ENCODE results near the gene ASB2.

The ASB2 gene

DNA sequence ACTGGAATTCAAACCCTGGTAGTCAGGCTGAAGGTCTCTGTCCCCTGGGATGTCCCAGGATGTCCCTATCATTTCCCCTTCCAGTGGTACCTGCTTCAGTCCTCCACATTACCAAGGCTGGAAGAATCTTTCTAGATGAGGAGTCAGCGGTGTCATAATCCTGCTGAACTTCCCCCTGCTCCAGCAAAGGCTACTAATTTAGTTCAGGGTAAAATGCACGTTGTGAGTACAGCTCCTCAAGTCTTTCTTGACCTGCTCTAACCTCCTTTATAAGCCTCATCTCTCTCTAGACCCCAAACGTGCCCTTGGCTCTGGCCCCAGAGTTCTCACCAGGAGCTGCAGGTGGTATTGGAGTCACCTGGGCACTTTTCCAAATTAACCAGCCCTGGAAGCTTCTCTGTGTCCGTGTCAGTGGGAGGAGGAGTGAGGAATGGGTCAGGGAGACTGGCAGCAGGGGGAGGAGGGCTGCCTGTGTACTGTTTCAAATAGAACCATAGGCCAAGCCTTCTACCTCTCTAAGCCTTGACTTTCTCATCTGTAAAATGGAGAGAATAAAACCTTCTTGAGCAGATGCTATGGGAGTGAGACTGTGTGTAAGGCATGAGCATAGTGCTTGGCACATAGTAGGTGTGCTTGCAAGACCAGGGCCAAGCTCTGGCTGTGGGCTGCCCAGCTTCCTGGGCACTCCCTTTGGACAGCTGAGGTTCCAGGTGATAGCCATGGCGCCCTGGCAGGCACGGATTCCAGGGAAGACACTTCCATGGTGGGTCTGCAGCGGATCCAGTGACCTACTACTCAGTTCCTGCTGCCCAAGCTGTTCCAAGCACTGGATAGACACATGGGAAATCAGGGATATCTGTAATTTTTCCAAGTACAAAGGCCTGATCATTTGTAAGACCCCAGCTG lies 24.5 kb downstream of the ASB2 start:
- DNase-seq (ENCODE audit: low read depth), result no peak
- TF ChIP-seq, protein P1, sequence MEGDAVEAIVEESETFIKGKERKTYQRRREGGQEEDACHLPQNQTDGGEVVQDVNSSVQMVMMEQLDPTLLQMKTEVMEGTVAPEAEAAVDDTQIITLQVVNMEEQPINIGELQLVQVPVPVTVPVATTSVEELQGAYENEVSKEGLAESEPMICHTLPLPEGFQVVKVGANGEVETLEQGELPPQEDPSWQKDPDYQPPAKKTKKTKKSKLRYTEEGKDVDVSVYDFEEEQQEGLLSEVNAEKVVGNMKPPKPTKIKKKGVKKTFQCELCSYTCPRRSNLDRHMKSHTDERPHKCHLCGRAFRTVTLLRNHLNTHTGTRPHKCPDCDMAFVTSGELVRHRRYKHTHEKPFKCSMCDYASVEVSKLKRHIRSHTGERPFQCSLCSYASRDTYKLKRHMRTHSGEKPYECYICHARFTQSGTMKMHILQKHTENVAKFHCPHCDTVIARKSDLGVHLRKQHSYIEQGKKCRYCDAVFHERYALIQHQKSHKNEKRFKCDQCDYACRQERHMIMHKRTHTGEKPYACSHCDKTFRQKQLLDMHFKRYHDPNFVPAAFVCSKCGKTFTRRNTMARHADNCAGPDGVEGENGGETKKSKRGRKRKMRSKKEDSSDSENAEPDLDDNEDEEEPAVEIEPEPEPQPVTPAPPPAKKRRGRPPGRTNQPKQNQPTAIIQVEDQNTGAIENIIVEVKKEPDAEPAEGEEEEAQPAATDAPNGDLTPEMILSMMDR (conservative IDR thresholded peaks at IDR 0.05; ENCODE audit: low read depth, low read length), result no peak
- no peak overlapping the region for H3K4me3 ChIP-seq (ENCODE audit: low read depth, low read length)

DNA sequence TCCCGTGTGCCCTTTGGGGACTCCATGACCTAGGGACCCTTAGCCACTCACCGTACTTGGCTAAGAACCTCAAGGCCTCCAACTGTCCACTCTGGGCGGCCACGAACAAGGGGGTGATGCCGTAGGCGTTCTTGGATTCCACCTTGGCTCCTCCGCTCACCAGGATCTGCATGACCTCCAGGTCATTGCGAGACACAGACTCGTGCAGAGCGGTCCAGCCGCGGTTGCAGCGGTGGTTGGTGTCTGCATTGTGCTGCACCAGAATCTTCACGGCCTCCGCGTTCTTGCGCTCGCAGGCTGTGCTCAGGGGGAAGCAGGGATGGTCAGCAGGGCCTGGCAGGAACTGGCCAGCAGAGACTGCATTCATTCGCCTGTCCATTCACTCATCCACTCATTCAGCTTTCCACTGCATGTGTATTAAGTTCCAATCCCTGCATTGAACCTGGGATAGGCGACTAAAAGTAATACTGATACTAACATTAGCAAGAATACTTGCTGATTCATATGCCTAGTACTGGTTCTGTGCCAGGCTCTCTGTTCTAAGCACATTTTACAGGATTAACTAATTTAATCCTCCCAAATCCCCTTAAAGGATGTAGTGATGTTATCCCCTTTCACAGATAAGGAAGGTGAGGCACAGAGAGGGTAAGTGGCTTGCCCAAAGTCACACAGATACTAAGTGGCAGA lies 25.3 kb downstream of the ASB2 start:
- TF ChIP-seq, protein P1 (conservative IDR thresholded peaks at IDR 0.05; ENCODE audit: low read depth, low read length), result no peak
- peak; percentile 23 for DNase-seq (ENCODE audit: low read depth)
- no peak overlapping the region for H3K4me3 ChIP-seq (ENCODE audit: low read depth, low read length)

DNA sequence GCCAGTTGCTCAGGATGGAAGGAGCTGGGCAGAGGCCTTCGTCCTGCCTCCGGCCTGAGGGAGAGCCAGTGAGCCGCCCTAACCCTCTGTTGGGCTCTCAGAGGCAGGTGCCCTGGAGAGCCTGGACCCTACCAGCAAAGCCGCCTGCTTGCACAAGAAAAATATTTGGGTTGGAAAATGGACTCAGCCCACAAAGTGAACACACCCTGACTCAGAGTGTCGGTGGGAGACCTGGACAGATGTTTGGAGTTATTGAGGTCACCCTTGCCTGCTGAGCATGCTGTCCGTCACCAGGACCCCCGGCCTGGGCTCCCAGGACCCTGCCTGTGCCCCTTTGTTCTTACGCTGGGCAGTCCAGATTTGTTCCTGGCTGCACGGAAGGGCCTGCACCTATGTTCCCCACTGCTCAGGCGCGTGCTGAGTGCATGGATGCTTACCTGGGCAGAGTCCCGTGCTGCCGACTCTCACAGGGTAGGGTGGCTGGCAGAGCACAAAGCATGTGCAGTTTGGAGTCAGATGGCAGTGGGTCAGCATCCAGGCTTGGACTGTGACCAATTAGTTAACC lies 26.8 kb downstream of the ASB2 start:
- TF ChIP-seq, protein P1 (conservative IDR thresholded peaks at IDR 0.05; ENCODE audit: low read depth, low read length), result no peak
- peak; percentile 16 for DNase-seq (ENCODE audit: low read depth)
- H3K4me3 ChIP-seq (ENCODE audit: low read depth, low read length), result no peak overlapping the region

DNA sequence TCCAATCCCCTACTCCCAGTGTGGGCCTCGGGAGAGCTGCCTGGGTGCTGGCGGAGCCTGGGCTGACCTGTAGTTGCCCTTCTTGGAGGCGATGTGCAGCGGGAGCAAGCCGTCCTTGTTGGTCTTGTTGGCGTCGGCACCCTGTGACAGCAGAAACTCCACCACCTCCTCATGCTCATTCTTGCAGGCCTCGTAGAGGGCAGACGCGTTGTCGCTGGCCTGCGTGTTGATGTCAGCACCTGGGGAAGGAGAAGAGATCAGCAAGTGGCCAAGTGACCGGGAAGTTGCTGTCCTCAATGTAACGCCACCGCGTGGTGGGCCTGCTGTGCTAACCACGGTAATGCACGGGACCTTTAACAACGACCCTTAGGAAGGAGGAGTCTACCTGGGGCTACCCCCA lies 29.1 kb downstream of the ASB2 start:
- no peak for DNase-seq (ENCODE audit: low read depth)
- TF ChIP-seq, protein P1 (conservative IDR thresholded peaks at IDR 0.05; ENCODE audit: low read depth, low read length), result no peak
- no peak overlapping the region for H3K4me3 ChIP-seq (ENCODE audit: low read depth, low read length)

DNA sequence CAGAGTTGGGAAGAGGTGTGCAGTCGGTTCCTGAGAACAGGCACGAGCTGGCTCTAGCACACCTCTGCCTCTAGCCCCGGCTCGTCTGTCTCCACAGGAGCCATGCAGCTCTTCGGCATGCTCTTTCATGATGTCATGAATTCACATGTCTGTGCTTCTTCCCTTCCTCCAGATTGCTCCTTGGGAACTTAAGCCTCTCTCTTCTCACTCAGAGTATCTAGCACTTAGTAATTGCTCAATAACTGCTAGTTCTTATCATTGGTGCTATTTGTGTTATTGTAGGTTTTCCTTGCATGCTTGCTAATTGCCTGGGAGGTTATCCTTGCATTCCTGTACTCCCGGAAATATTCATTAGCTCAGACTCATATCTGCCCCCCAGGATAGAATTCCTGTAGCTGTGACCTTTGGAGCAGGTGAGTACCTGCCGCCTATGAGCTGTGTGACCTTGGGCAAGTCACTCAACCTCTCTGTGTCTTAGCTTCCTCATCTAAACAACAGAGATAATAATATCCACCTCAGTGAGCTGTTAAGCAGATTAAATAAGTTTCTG lies 29.8 kb downstream of the ASB2 start:
- DNase-seq (ENCODE audit: low read depth), result peak; percentile 80
- no peak overlapping the region for H3K4me3 ChIP-seq (ENCODE audit: low read depth, low read length)
- TF ChIP-seq, protein P1 (conservative IDR thresholded peaks at IDR 0.05; ENCODE audit: low read depth, low read length), result no peak

DNA sequence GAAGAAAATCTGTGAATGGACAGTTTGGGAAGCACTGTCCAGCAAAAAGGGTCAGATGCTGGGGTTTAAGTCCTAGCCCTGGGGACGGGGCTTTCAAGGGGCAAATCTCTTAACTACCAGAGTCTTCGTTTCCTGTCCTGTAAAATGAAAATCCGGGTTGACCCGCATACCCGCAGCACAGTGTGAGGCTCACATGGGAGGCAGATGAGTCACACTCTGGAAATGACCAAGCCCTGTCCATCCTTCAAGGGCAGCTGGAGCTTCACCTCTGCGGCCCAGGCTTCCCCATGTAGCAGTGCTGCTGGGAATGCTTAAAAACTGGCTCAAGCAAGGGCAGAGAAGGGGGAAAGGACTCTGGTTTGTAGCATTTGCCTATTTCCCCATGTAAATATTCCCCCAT lies 30.3 kb downstream of the ASB2 start:
- DNase-seq (ENCODE audit: low read depth), result peak; percentile 61
- TF ChIP-seq, protein P1 (conservative IDR thresholded peaks at IDR 0.05; ENCODE audit: low read depth, low read length), result no peak

More for the DNA sequence above, 30.3 kb downstream of the ASB2 start:
- H3K4me3 ChIP-seq (ENCODE audit: low read depth, low read length), result no peak overlapping the region

All from choroid plexus epithelial cell (primary cell).